GM19238 (cell line): ENCODE measurements around the gene PHRF1.
A peak's percentile ranks its signal among the peaks of the same experiment; 100 is the strongest.

Experiments used
- DNase-seq: peaks from one replicate; pipeline ENCODE4 v3.0.0; 2011; ENCODE audit warnings: low spot score; ENCODE audit not compliant: insufficient read length

The PHRF1 gene

DNA sequence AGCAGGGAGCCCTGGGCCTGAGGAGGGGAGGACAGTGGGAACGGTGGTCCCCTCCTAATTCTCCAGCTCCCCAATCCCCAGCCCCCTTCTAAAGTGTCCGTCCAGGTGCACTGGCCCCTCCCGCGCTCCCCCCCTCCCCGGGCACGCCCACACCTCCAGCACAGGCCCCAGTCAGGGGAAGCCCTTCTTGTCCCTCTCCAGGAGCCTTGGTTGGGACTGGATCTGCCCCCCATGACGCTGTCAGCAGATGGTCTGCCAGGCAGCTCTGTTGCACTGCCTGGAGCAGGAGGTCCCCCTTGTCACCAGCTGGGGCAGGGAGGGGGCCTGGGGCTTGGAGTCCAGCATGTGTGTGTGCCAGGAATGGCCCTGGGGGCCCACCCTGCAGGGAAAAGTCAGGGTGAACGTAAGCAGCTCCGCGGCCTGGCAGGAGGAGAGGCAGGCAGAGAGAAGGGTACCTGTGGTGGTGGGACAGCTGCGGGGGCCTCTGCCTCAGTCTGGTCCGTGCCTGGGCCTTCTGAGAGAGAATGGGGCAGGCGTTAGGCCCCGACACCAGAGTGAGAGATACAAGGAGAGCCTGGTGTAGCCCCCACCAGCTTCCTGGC lies 37.9 kb downstream of the PHRF1 start:
- no peak for DNase-seq

- DNase-seq = no peak
Measured at GRCh38 chr11:614623-615503, 38.6 kb downstream of the PHRF1 start.

DNA sequence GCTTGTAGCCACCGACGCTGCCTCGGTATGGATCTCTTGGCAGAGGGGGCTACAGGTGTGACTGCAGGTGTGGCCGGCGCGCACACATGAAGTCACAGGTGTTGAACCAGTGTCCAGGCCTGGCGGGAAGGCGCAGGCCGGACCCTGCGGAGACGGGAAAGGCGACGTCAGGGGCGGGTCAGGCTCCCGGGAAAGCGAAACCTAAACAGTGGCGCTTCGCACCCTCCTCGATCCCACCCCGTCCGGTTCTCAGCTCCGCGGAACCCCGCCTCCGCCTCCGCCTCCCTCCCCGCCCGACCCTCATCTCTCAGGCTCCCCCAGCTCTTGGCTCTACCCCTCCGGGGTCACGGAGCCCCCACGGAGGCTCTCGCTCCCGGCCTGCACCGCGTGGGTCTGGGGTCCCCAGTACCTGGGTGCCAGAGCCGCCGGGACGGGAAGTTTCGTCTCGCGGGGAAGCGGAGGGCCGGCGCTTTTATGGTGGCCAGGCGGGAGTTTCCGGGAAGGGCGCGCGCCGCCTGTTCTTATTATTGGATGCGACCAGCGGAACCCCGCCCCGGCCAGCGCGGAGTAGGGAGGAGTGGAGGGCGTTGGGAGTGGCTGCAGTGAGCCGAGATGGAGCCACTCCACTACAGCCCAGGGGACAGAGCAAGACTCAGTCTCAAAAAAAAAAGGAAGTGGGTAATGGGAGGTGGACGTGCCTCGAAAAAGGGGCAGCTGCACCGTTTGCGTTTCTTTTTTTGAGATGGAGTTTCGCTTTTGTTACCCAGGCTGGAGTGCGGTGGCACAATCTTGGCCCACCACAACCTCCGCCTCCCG lies 39.4 kb downstream of the PHRF1 start, which contains the start of gene IRF7:
Gene IRF7 (minus strand): TSS at position 447 of the 816 bp plus-strand sequence. CDS start 586 bp downstream, outside the sequence.
- DNase-seq = peak; percentile 98

- no peak for DNase-seq
Measured at GRCh38 chr11:616320-617198, 40.3 kb downstream of the PHRF1 start.

DNA sequence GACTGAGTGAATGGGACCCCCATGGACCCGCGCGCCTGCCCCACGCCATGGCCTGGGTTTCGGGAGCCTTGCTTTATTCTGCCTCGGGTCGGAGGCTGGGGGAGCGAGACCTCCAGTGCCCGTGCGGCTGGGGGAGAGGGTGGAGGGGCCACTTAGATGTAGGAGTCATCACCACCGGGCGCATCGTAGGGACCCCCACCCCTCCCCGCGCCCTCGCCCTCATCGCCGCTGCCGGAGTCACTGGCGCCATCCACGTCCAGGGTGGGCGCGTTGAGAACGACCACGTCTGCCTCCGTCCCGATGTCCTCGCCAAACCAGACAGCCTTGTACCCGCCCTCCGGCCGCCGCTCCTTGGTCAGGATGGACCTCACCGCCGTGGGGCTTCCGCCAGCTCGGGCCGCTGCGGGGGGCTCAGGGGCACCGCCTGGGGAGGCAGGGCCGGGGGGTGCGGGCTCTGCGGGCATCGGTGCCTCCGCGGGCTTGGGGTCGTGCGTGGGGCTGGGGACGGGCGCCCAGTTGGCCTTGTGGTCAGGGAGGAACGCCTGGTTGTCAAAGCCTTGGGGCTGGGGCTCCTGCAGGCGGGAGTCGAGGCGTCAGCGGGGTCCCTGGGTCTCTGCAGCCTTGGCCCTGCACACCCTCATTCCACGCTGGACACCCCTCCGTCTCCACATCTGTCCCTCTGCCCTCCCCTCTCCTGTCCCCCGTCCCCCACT lies 41.1 kb downstream of the PHRF1 start:
- no peak for DNase-seq

GRCh38 chr11:617912-618682 lies 41.8 kb downstream of the PHRF1 start:
- no peak for DNase-seq

DNA sequence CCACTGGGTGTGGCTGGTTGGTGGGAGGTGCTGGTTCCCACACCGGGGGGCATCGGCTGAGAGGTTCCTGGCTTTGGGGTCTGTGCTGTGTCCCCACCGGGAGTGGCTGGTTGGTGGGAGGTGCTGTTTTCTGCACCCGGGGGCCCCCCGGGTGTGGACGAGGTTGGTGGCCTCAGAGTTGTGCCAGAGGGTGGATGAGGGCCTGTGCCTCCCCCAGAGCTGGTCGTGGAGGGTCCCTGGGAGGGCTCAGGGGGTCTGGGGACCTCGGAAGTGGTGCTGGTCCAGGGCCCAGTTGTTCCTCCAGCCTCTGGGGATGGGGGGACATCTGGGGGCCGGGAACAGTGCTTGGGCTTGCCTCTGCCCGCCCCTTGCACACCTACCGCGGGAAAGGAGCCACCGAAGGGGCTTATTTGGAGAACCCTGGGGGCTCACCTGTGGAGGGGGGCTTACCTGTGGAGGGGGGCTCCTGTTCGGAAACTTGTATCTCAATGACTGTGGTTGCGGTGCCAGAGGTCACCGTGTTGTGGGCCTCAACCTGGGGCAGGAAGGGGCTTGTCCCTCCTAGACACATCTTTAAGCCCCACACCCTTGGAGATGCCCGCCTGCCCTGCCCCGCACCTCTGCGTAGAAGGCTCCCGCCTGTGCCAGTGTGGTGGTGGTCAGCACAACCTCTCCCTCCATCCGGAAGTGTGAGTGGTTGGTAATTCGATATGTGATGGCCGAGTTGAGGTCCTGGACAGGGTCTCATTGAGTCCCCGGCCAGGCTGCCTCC lies 42.8 kb downstream of the PHRF1 start:
- no peak for DNase-seq

DNA sequence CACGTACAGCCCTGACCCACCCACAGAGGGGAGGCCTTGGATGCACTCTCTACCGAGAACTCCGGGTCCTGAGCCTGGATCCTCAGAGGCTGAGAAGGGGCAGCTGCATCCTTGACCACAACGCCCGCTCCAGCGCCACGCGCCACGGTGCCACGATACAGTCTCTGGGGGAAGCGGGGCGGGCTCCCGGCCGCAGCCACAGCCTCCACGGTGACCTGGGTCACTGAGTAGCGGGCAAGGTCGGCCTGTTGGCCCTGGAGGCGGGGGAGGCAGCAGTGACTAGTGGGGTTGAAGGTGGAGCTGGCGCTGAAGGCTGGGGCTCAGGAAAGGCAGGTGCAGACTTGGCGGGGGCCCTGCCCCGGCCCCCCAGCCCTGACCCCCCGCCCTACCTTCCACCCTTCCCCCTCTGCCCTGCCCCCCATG lies 43.4 kb downstream of the PHRF1 start:
- no peak for DNase-seq

GRCh38 chr11:620201-620600 lies 43.9 kb downstream of the PHRF1 start:
- DNase-seq = no peak

DNA sequence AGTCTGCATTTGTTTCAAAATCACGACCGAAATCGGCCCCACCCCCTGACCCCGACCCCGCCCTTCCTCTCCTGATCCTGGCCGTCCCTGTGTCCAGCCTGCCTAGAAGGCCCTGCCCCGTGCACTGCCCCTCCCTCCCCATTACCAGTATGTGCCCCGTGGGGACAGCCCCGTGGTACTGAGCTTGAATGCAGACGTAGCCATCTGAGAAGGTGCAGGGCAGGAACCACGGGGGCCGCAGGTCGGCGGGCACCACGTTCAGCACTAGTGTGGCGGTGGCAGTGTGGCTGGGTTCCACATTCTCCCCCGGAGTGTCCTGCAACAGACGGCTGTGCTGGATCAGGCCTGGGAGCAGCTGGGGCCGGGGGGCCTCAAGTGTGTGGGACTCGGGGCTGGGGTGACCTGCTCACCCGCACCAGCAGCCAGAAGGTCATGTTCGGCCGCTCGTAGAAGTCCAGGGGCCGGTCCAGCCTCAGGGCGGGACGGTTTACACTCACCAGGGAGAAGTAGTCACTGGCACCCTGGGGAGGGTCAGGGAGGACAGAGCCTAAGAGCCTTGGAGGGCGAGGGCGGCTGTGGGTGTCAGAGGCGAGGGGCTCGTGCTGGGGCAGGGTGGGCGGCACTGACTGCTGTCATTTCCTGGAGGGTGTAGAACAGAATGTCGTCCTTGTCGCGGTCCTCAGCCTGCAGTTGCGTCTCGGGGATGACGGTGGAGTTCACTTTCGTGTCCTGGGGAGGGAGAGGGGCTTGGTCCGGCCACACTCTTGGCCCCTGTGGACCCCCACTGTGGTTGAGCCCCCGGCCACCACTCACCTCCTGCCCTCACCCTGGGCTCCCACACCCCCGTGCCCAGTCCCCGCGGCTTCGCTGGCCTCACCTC lies 44.9 kb downstream of the PHRF1 start:
- DNase-seq = no peak

- no peak for DNase-seq
Measured at GRCh38 chr11:621838-622237, 45.6 kb downstream of the PHRF1 start.

DNA sequence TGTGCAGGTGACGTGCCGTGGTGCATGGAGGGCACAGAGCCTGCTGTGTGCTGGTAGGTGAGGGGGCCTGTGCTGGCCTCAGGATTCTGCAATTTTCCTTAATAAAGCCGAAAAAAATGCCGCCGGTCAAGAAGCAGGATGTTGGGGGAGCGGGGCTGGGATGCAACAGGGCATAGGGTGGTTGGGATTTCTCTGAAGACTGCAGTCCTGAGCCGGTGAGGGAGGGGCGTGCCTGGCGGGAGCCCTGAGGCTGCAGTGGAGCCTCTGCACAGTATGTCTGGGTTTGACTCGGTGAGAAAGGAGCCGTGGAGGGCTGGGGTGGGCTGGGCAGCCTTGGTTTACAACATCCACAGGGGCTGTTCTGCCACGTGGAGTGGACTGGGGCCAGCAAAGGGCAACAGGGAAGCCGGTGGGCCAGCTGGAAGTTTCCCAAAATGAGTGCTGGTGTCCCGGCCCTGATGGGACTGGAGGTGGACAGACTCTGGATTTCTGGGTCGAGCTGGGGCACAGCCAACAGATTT lies 47.1 kb downstream of the PHRF1 start:
- DNase-seq = no peak

- DNase-seq = no peak
Measured at GRCh38 chr11:623999-624704, 47.9 kb downstream of the PHRF1 start.

GRCh38 chr11:624705-625635 lies 48.7 kb downstream of the PHRF1 start, which contains the start of gene CDHR5:
Gene CDHR5 (minus strand): TSS chr11:624955. CDS start chr11:624902, 53 bp downstream.
- no peak for DNase-seq

DNA sequence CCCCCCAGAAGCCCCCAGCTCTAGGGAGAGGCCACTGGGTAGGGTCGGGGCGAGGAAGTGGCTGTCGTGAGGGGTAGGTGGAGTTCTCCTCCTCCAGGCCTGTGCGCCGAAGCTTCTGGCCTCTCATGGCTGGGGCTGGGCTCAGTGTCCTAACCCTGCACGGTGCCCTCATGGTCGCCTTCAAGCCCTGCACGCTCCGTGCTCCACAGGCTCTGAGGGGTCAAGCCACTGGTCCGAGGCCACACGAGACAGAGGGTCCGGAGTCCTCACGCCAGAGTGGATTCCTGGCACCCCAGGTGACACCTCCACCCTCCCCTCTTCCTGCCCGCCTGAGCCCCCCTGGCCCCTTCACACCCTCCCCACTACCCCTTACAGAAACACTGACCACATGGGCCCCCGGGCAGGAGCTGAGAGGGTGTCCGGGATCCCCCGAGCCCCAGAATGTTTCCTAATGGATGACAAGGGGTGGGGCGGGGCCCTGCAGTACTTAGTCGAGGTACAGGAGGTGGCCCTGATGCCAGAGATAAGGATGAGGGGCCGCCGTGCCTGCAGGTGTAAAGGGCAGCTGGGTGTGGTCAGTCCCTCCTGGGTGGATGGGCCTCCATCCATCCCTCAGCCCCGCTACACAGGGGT lies 49.5 kb downstream of the PHRF1 start:
- no peak for DNase-seq
